Stimulated activated CD4-positive, alpha-beta T cell treated with anti-CD3 and anti-CD28 coated beads, Interleukin-15, amount 100 ng/mL, for 24 hours (primary cell): ENCODE results near the gene ARHGAP10.

Experiments used
- DNase-seq: peaks from one replicate; pipeline ENCODE4 v3.0.0-alpha.2; 2020

The ARHGAP10 gene

GRCh38 chr4:148112231-148112982, 380.5 kb downstream of the ARHGAP10 start:
- DNase-seq, result no peak

GRCh38 chr4:148114436-148114835, 382.5 kb downstream of the ARHGAP10 start:
- DNase-seq, result no peak

GRCh38 chr4:148116264-148116663, 384.4 kb downstream of the ARHGAP10 start:
- no peak for DNase-seq

GRCh38 chr4:148116969-148117368, 385.1 kb downstream of the ARHGAP10 start:
- no peak for DNase-seq

DNA sequence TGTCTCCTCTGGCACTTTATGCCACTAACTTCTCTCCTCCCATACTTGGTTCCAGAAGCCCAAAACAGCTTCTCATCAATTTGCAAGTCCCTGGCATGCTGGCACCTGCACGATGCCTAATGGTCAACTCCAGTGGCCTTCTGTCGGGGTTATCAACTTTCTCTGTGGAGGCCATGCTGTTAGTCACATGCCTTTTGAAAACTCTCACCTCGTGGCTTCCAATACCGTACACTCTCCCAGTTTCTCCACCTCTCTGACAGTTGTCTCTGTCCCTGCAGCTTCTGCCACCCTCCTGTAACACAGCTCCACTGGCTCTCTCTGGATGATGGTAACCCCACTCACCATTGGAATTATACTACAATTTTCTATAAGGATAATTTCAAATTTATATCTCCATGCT, 386.3 kb downstream of the ARHGAP10 start:
- no peak for DNase-seq

- DNase-seq, result no peak
Observed at GRCh38 chr4:148118633-148119032, 386.7 kb downstream of the ARHGAP10 start.

DNA sequence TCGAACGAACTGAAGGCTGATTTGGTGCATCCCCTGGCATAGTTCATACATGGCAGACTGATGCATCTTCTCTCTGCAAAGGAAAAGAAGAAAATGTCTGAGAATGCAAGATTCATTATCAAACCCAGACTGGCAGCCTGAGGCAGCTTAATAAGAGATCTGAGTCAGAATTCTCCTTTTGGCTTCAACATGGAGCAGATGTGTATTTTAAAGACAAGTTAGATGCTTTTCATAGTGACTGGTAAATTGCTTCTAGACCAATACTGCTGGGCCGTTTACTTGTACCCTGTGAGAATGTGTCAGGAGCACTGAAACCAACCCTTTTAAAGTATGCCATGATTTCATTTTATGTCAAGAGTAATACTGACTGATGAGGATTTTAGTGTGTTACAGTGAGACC, 388.3 kb downstream of the ARHGAP10 start:
- no peak for DNase-seq
